Measurements from ENCODE around the gene TEX30.
A peak's percentile ranks its signal among the peaks of the same experiment; 100 is the strongest.

The TEX30 gene

DNA sequence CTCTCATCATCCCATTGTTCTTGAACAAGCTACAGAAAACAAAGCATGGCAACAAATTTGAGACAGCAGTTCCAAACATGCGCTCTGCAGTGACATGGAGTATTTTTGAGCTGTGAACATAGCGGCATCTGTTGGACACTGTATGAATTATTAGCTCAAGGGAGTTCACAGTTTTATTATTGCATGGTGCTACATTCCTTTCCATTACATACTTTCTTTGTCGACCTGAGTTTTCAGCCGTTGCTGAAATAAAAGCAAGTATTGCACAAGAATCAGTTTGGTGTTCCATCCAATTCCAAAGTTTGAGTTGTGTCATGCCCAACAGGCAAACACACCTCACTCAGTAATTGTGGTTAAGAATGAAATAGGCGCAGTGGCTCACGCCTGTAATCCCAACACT lies 48.7 kb downstream of the TEX30 start:
- TF ChIP-seq, protein P1, sequence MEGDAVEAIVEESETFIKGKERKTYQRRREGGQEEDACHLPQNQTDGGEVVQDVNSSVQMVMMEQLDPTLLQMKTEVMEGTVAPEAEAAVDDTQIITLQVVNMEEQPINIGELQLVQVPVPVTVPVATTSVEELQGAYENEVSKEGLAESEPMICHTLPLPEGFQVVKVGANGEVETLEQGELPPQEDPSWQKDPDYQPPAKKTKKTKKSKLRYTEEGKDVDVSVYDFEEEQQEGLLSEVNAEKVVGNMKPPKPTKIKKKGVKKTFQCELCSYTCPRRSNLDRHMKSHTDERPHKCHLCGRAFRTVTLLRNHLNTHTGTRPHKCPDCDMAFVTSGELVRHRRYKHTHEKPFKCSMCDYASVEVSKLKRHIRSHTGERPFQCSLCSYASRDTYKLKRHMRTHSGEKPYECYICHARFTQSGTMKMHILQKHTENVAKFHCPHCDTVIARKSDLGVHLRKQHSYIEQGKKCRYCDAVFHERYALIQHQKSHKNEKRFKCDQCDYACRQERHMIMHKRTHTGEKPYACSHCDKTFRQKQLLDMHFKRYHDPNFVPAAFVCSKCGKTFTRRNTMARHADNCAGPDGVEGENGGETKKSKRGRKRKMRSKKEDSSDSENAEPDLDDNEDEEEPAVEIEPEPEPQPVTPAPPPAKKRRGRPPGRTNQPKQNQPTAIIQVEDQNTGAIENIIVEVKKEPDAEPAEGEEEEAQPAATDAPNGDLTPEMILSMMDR (IDR thresholded peaks at IDR 0.05; ENCODE audit: control insufficient read depth, extremely low read depth, insufficient read depth) = peak; percentile 70
- peak; percentile 28 for DNase-seq (ENCODE audit: low read depth)
- H3K4me3 ChIP-seq (ENCODE audit: low read depth, low read length) = no peak overlapping the region

- no peak overlapping the region for H3K4me3 ChIP-seq (ENCODE audit: low read depth, low read length)
- TF ChIP-seq, protein P1 (IDR thresholded peaks at IDR 0.05; ENCODE audit: control insufficient read depth, extremely low read depth, insufficient read depth) = no peak
- DNase-seq (ENCODE audit: low read depth) = no peak
Measured at GRCh38 chr13:102721800-102722231, 51.8 kb downstream of the TEX30 start.

GRCh38 chr13:102718746-102719145 lies 54.8 kb downstream of the TEX30 start:
- TF ChIP-seq, protein P1 (IDR thresholded peaks at IDR 0.05; ENCODE audit: control insufficient read depth, extremely low read depth, insufficient read depth) = no peak
- H3K4me3 ChIP-seq (ENCODE audit: low read depth, low read length) = no peak overlapping the region
- no peak for DNase-seq (ENCODE audit: low read depth)

Measured in LNCaP clone FGC (cell line).